ENCODE data around the gene PLCL2.

Gene PLCL2

DNA sequence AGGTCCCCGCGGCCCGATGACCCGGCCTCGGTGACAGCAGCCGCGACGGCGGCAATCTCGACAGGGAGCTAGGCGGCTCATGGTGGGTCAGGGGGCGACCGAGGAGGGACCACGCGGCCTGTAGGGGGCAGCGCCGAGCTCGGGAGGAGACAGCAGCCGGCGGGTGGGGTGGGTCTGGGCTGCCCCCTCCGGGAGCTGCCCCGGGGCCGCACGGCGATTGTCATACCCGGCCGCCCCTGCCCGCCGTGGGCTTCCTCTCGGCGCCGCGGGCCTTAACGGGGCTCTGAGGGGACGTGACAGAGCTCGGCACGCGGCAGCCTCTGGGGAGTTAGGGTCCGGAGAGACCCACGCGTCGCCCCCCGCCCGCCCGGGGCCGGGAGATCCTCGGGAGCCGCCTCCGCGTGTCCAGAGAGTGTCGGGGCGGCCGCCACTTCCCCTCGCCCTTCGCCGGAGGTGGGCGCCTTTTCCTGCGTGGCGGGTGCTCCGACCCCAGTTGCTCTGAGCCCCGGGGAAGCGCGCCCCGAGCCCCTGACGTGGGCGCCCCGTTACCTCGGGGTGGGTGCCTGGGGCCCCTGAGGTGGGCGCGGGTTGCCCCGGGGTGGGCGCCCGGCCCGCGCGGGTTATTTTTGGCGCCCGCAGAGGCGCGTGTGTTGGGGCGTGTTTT is 539 bp upstream of the PLCL2 start:
- H3F3A ChIP-seq (ENCODE audit: control insufficient read depth, insufficient read depth): peaks cover 9% of the 10 kb centered on the region; the same call in 1 of the 2 replicates
- H3K4me3 ChIP-seq (ENCODE audit: low read length): peak overlapping the region; percentile 89
- H4K20me1 ChIP-seq (ENCODE audit: control insufficient read depth, insufficient read depth, low read depth, low read length): no peaks in the 10 kb centered on the region
- peak overlapping the region; percentile 93 for H3K27ac ChIP-seq (ENCODE audit: low read depth, low read length)
- H3K9me2 ChIP-seq (replicated peaks; ENCODE audit: control insufficient read depth, low read length): no peaks in the 10 kb centered on the region
- TF ChIP-seq, protein P1, sequence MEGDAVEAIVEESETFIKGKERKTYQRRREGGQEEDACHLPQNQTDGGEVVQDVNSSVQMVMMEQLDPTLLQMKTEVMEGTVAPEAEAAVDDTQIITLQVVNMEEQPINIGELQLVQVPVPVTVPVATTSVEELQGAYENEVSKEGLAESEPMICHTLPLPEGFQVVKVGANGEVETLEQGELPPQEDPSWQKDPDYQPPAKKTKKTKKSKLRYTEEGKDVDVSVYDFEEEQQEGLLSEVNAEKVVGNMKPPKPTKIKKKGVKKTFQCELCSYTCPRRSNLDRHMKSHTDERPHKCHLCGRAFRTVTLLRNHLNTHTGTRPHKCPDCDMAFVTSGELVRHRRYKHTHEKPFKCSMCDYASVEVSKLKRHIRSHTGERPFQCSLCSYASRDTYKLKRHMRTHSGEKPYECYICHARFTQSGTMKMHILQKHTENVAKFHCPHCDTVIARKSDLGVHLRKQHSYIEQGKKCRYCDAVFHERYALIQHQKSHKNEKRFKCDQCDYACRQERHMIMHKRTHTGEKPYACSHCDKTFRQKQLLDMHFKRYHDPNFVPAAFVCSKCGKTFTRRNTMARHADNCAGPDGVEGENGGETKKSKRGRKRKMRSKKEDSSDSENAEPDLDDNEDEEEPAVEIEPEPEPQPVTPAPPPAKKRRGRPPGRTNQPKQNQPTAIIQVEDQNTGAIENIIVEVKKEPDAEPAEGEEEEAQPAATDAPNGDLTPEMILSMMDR (IDR thresholded peaks at IDR 0.05; ENCODE audit: low read depth, low read length, poor library complexity, severe bottlenecking): peak; percentile 73
- no peak for TF ChIP-seq EZH2phosphoT487 (IDR thresholded peaks at IDR 0.05; ENCODE audit: borderline replicate concordance, low read length)
- H3K9me3 ChIP-seq (ENCODE audit: control insufficient read depth, insufficient read depth, low read length): no peaks in the 10 kb centered on the region
- no peaks in the 10 kb centered on the region for H3K27me3 ChIP-seq (ENCODE audit: control insufficient read depth, low read length)
- peaks cover 23% of the 10 kb centered on the region for H3K36me3 ChIP-seq (ENCODE audit: control insufficient read depth, low read length)
- peak overlapping the region; percentile 69 for H3K4me2 ChIP-seq (ENCODE audit: low read length)
- peaks cover 42% of the 10 kb centered on the region for H3K79me2 ChIP-seq (ENCODE audit: control insufficient read depth, low read length)
- H3K4me1 ChIP-seq (ENCODE audit: control insufficient read depth, low read length): peaks cover 39% of the 10 kb centered on the region

DNA sequence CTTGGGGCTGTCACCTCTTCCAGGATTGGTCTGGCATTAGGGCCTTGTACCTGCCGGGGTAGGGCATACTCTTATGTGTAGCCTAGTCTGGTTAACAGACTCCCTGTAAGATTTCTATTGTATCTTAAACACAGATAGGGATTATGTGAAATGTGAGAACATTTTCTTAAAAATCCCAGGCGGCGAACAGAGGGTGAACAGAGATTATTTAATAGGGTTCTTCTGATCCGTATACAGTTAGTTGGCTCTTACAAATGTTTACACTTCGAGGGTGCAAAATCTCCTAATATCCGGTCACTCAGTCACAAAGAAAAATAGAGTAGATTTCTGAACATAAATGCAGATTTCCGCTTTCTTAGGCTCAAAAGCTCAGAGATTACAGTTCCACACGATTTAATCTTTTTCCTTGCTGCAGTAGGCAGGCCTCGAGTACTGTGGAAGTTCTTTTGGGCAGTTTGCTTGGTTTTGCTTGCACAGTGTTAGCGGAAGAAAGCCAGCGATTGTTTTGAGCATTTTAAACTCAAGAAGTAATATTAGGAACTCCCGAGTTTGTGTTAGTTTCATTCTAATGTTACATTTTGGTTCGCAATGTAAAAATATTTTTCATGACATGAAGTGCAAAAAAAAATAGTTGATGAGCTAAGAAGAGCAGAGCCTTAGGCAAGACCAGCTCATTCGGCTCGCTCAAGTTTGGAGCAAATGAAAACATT is 993 bp downstream of the PLCL2 start:
- peaks cover 9% of the 10 kb centered on the region; the same call in 1 of the 2 replicates for H3F3A ChIP-seq (ENCODE audit: control insufficient read depth, insufficient read depth)
- H3K4me3 ChIP-seq (ENCODE audit: low read length): peak overlapping the region; percentile 89
- H3K4me2 ChIP-seq (ENCODE audit: low read length): peak overlapping the region; percentile 85
- TF ChIP-seq EZH2phosphoT487 (IDR thresholded peaks at IDR 0.05; ENCODE audit: borderline replicate concordance, low read length): no peak
- TF ChIP-seq, protein P1 (IDR thresholded peaks at IDR 0.05; ENCODE audit: low read depth, low read length, poor library complexity, severe bottlenecking): no peak
- H3K4me1 ChIP-seq (ENCODE audit: control insufficient read depth, low read length): peaks cover 50% of the 10 kb centered on the region
- no peaks in the 10 kb centered on the region for H3K9me2 ChIP-seq (replicated peaks; ENCODE audit: control insufficient read depth, low read length)
- H3K79me2 ChIP-seq (ENCODE audit: control insufficient read depth, low read length): peaks cover 57% of the 10 kb centered on the region
- H3K36me3 ChIP-seq (ENCODE audit: control insufficient read depth, low read length): peaks cover 23% of the 10 kb centered on the region
- peak overlapping the region; percentile 93 for H3K27ac ChIP-seq (ENCODE audit: low read depth, low read length)
- H3K27me3 ChIP-seq (ENCODE audit: control insufficient read depth, low read length): no peaks in the 10 kb centered on the region
- H3K9me3 ChIP-seq (ENCODE audit: control insufficient read depth, insufficient read depth, low read length): no peaks in the 10 kb centered on the region
- H4K20me1 ChIP-seq (ENCODE audit: control insufficient read depth, insufficient read depth, low read depth, low read length): no peaks in the 10 kb centered on the region

DNA sequence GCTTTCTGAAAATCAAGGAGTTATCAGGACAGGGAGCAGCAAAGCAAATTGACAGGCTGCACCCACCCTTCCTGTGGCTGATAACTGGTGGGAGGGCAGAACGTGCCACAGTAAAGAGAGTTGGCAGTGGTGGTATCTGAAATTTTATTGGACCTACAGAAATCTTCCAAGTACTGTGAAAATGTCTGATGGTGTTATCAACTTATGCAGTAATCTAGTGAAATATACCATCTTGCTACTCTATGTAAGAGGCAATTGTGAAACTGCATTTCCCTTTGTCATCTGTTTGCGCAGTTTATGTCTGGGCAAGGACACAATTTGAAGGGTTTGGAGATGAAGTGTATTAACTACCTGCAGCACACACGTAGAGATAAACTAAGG is 1.5 kb downstream of the PLCL2 start:
- H3K9me3 ChIP-seq (ENCODE audit: control insufficient read depth, insufficient read depth, low read length): no peaks in the 10 kb centered on the region
- H3K27me3 ChIP-seq (ENCODE audit: control insufficient read depth, low read length): no peaks in the 10 kb centered on the region
- peaks cover 9% of the 10 kb centered on the region; the same call in 1 of the 2 replicates for H3F3A ChIP-seq (ENCODE audit: control insufficient read depth, insufficient read depth)
- TF ChIP-seq EZH2phosphoT487 (IDR thresholded peaks at IDR 0.05; ENCODE audit: borderline replicate concordance, low read length): no peak
- TF ChIP-seq, protein P1 (IDR thresholded peaks at IDR 0.05; ENCODE audit: low read depth, low read length, poor library complexity, severe bottlenecking): no peak
- H3K4me1 ChIP-seq (ENCODE audit: control insufficient read depth, low read length): peaks cover 56% of the 10 kb centered on the region
- no peaks in the 10 kb centered on the region for H3K9me2 ChIP-seq (replicated peaks; ENCODE audit: control insufficient read depth, low read length)
- H4K20me1 ChIP-seq (ENCODE audit: control insufficient read depth, insufficient read depth, low read depth, low read length): no peaks in the 10 kb centered on the region
- H3K4me2 ChIP-seq (ENCODE audit: low read length): peak overlapping the region; percentile 85
- peak overlapping the region; percentile 89 for H3K4me3 ChIP-seq (ENCODE audit: low read length)
- H3K36me3 ChIP-seq (ENCODE audit: control insufficient read depth, low read length): peaks cover 23% of the 10 kb centered on the region
- H3K27ac ChIP-seq (ENCODE audit: low read depth, low read length): peak overlapping the region; percentile 93
- peaks cover 63% of the 10 kb centered on the region for H3K79me2 ChIP-seq (ENCODE audit: control insufficient read depth, low read length)
